A673 (cell line): ENCODE results near the gene CXorf38.

Experiments
- CTCF ChIP-seq: fragments of 300-800, 200-600 bp; sonication (generic); conservative IDR thresholded peaks from 2 replicates; pipeline ENCODE4 v1.5.1; 2017; ENCODE audit warnings: low read depth, mild to moderate bottlenecking, antibody characterized with exemption, low read length, moderate library complexity, mixed read lengths
- EZH2 ChIP-seq: fragments of 200-600 bp; sonication (generic); IDR thresholded peaks from 2 replicates; pipeline ENCODE4 v1.6.1; 2017; ENCODE audit warnings: borderline replicate concordance, low read depth, mild to moderate bottlenecking, mixed read lengths, antibody characterized with exemption, low read length; ENCODE audit not compliant: poor library complexity, severe bottlenecking

DNA sequence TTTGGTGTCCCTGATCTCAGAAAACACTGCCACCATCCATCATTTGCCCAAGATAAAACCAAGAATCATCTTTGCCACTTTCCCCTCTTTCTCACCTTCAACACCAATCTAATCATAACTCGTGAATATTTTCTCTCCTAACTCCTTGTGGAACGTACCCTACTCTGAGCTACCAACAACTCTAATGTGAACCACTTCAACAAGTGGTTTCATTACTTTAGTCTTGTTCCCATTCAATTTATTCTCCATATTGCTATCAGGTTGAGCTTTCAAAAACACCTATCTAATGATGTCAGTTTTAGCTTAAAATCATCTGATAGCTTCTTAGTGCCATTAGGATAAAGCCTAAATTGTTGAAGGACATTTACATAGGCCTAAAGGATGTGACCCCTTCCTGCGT lies 39.8 kb upstream of the CXorf38 start:
- TF ChIP-seq CTCF (no peak), EZH2 (no peak)
